HG03575 (cell line): ENCODE results near the gene TRIM49D1.
"Not testable (repeated sequence)": the region's sequence is repeated elsewhere in the genome, so short reads cannot be mapped to it uniquely, and the experiment has no call there.

Experiments used
- ATAC-seq: cut with Tn5 transposase; IDR thresholded peaks from one replicate; pipeline ENCODE4 v1.9.1; 2021; ENCODE audit not compliant: unreplicated experiment, insufficient number of reproducible peaks, low FRiP score; ENCODE audit errors: extremely low read depth

The TRIM49D1 gene

GRCh38 chr11:89922195-89922660 is at the start of gene TRIM49D1:
TRIM49D1 (minus strand) TSS chr11:89922245; CDS start chr11:89917710, 4,535 bp downstream.
- ATAC-seq: no peak

GRCh38 chr11:89965737-89966136 is 43.7 kb upstream of the TRIM49D1 start, which contains the start of gene TRIM64:
TRIM64 (plus strand) TSS chr11:89966037; CDS start chr11:89968504, 2,467 bp downstream.
- ATAC-seq: not testable (repeated sequence)

- not testable (repeated sequence) for ATAC-seq
Measured at GRCh38 chr11:89960833-89961232, 38.8 kb upstream of the TRIM49D1 start.

GRCh38 chr11:89923764-89924163 is 1.7 kb upstream of the TRIM49D1 start, which contains the start of gene TRIM49D2:
TRIM49D2 (plus strand) TSS chr11:89924064; CDS start chr11:89926762, 2,698 bp downstream.
- not testable (repeated sequence) for ATAC-seq

GRCh38 chr11:89900809-89901208 is 21.2 kb downstream of the TRIM49D1 start:
- not testable (repeated sequence) for ATAC-seq

- not testable (repeated sequence) for ATAC-seq
Measured at GRCh38 chr11:89893245-89893644, 28.8 kb downstream of the TRIM49D1 start.

GRCh38 chr11:89877511-89877910 is 44.5 kb downstream of the TRIM49D1 start:
- ATAC-seq: not testable (repeated sequence)

GRCh38 chr11:89872588-89872987 is 49.5 kb downstream of the TRIM49D1 start:
- ATAC-seq: not testable (repeated sequence)

GRCh38 chr11:89865223-89865622 is 56.8 kb downstream of the TRIM49D1 start:
- ATAC-seq: not testable (repeated sequence)

- not testable (repeated sequence) for ATAC-seq
Measured at GRCh38 chr11:89863906-89864704, 57.9 kb downstream of the TRIM49D1 start.
